T-helper 1 cell treated with Interleukin-12 subunit alpha and Interleukin-12 subunit beta and Interleukin-4 antibody, amounts not matched to agents 30 μg/mL and 1 μg/mL, for 36 hours (primary cell): ENCODE data around the gene IMMP1L.
"Not testable (repeated sequence)": the region's sequence is repeated elsewhere in the genome, so short reads cannot be mapped to it uniquely, and the experiment has no call there.

Experiments used
- H3K27ac Mint-ChIP-seq: one replicate; pipeline ENCODE4 v1.8.0; 2021; ENCODE audit warnings: mild to moderate bottlenecking, mixed read lengths
- H3K27me3 Mint-ChIP-seq: one replicate; pipeline ENCODE4 v1.8.0; 2021; ENCODE audit warnings: low read depth, mixed read lengths
- H3K36me3 Mint-ChIP-seq: one replicate; pipeline ENCODE4 v1.8.0; 2021; ENCODE audit warnings: low read depth, mixed read lengths
- H3K4me1 Mint-ChIP-seq: one replicate; pipeline ENCODE4 v1.8.0; 2021; ENCODE audit warnings: low read depth, mixed read lengths
- H3K4me3 Mint-ChIP-seq: one replicate; pipeline ENCODE4 v1.8.0; 2021; ENCODE audit warnings: mild to moderate bottlenecking, moderate library complexity, mixed read lengths
- H3K9me3 Mint-ChIP-seq: one replicate; pipeline ENCODE4 v1.8.0; 2021; ENCODE audit warnings: mixed read lengths

Gene IMMP1L

GRCh38 chr11:31509429-31510345 is at the start of gene IMMP1L, which contains the start of gene ELP4:
TSS of gene IMMP1L (minus strand) at chr11:31509622. CDS start at chr11:31463276, 46,346 bp downstream.
TSS of gene ELP4 (plus strand) at chr11:31509767. CDS start at chr11:31509785, 18 bp downstream.
- Mint-ChIP-seq H3K27me3 (no peaks in the 10 kb centered on the region), H3K9me3 (no peaks in the 10 kb centered on the region), H3K4me1 (peaks cover 27% of the 10 kb centered on the region), H3K36me3 (peaks cover 2% of the 10 kb centered on the region), H3K27ac (peak within 1 kb of the TSS; percentile 97), H3K4me3 (peak within 1 kb of the TSS; percentile 98)

- H3K36me3 Mint-ChIP-seq: no peaks in the 10 kb centered on the region
- H3K27ac Mint-ChIP-seq: no peak overlapping the region
- no peaks in the 10 kb centered on the region for H3K4me1 Mint-ChIP-seq
- no peaks in the 10 kb centered on the region for H3K9me3 Mint-ChIP-seq
- no peak overlapping the region for H3K4me3 Mint-ChIP-seq
- H3K27me3 Mint-ChIP-seq: no peaks in the 10 kb centered on the region
Observed at GRCh38 chr11:31558001-31558400, 48.6 kb upstream of the IMMP1L start.

- Mint-ChIP-seq H3K27ac (no peak overlapping the region), H3K9me3 (no peaks in the 10 kb centered on the region), H3K4me1 (no peaks in the 10 kb centered on the region), H3K36me3 (no peaks in the 10 kb centered on the region), H3K27me3 (no peaks in the 10 kb centered on the region), H3K4me3 (no peak overlapping the region)
Observed at GRCh38 chr11:31555938-31556337, 46.5 kb upstream of the IMMP1L start.

GRCh38 chr11:31542862-31543261 is 33.4 kb upstream of the IMMP1L start:
- no peaks in the 10 kb centered on the region for H3K4me1 Mint-ChIP-seq
- H3K27ac Mint-ChIP-seq: no peak overlapping the region
- no peaks in the 10 kb centered on the region for H3K27me3 Mint-ChIP-seq
- no peak overlapping the region for H3K4me3 Mint-ChIP-seq
- peaks cover 15% of the 10 kb centered on the region for H3K9me3 Mint-ChIP-seq
- H3K36me3 Mint-ChIP-seq: peaks cover 20% of the 10 kb centered on the region

- Mint-ChIP-seq H3K4me3 (no peak overlapping the region), H3K27ac (no peak overlapping the region), H3K36me3 (no peaks in the 10 kb centered on the region), H3K27me3 (no peaks in the 10 kb centered on the region), H3K4me1 (no peaks in the 10 kb centered on the region), H3K9me3 (peaks cover 4% of the 10 kb centered on the region)
Observed at GRCh38 chr11:31535479-31535878, 26.1 kb upstream of the IMMP1L start.

GRCh38 chr11:31531293-31531692 is 21.9 kb upstream of the IMMP1L start:
- no peaks in the 10 kb centered on the region for H3K4me1 Mint-ChIP-seq
- peaks cover 4% of the 10 kb centered on the region for H3K9me3 Mint-ChIP-seq

GRCh38 chr11:31529701-31530100 is 20.3 kb upstream of the IMMP1L start:
- H3K36me3 Mint-ChIP-seq: no peaks in the 10 kb centered on the region
- no peak overlapping the region for H3K27ac Mint-ChIP-seq
- peaks cover 4% of the 10 kb centered on the region for H3K9me3 Mint-ChIP-seq
- H3K4me1 Mint-ChIP-seq: no peaks in the 10 kb centered on the region
- no peaks in the 10 kb centered on the region for H3K27me3 Mint-ChIP-seq
- H3K4me3 Mint-ChIP-seq: no peak overlapping the region

More at GRCh38 chr11:31531293-31531692, 21.9 kb upstream of the IMMP1L start:
- Mint-ChIP-seq H3K27ac (no peak overlapping the region), H3K4me3 (no peak overlapping the region), H3K36me3 (no peaks in the 10 kb centered on the region), H3K27me3 (no peaks in the 10 kb centered on the region)

GRCh38 chr11:31529189-31529588 is 19.8 kb upstream of the IMMP1L start:
- no peaks in the 10 kb centered on the region for H3K27me3 Mint-ChIP-seq
- H3K9me3 Mint-ChIP-seq: peaks cover 4% of the 10 kb centered on the region
- H3K36me3 Mint-ChIP-seq: no peaks in the 10 kb centered on the region
- no peaks in the 10 kb centered on the region for H3K4me1 Mint-ChIP-seq
- H3K4me3 Mint-ChIP-seq: no peak overlapping the region
- no peak overlapping the region for H3K27ac Mint-ChIP-seq

GRCh38 chr11:31521497-31522150 is 12.2 kb upstream of the IMMP1L start:
- no peaks in the 10 kb centered on the region for H3K36me3 Mint-ChIP-seq
- H3K27me3 Mint-ChIP-seq: no peaks in the 10 kb centered on the region
- no peaks in the 10 kb centered on the region for H3K9me3 Mint-ChIP-seq
- no peaks in the 10 kb centered on the region for H3K4me1 Mint-ChIP-seq
- no peak overlapping the region for H3K4me3 Mint-ChIP-seq
- no peak overlapping the region for H3K27ac Mint-ChIP-seq

- Mint-ChIP-seq H3K27ac (no peak overlapping the region), H3K4me1 (peaks cover 27% of the 10 kb centered on the region), H3K36me3 (no peaks in the 10 kb centered on the region), H3K4me3 (no peak overlapping the region), H3K9me3 (no peaks in the 10 kb centered on the region), H3K27me3 (no peaks in the 10 kb centered on the region)
Observed at GRCh38 chr11:31512117-31512516, 2.7 kb upstream of the IMMP1L start.

- peak overlapping the region; percentile 98 for H3K4me3 Mint-ChIP-seq
- peaks cover 27% of the 10 kb centered on the region for H3K4me1 Mint-ChIP-seq
- H3K9me3 Mint-ChIP-seq: no peaks in the 10 kb centered on the region
- H3K36me3 Mint-ChIP-seq: peaks cover 5% of the 10 kb centered on the region
- no peaks in the 10 kb centered on the region for H3K27me3 Mint-ChIP-seq
- peak overlapping the region; percentile 97 for H3K27ac Mint-ChIP-seq
Observed at GRCh38 chr11:31509051-31509428, 382 bp downstream of the IMMP1L start.

- Mint-ChIP-seq H3K27ac (no peak overlapping the region), H3K4me1 (peaks cover 1% of the 10 kb centered on the region), H3K36me3 (peaks cover 17% of the 10 kb centered on the region), H3K27me3 (no peaks in the 10 kb centered on the region), H3K9me3 (peaks cover 4% of the 10 kb centered on the region), H3K4me3 (no peak overlapping the region)
Observed at GRCh38 chr11:31500560-31500959, 8.9 kb downstream of the IMMP1L start.

GRCh38 chr11:31499576-31500178 is 9.7 kb downstream of the IMMP1L start:
- Mint-ChIP-seq H3K36me3 (peaks cover 25% of the 10 kb centered on the region), H3K27ac (no peak overlapping the region), H3K4me3 (no peak overlapping the region), H3K4me1 (peaks cover 1% of the 10 kb centered on the region), H3K9me3 (peaks cover 12% of the 10 kb centered on the region), H3K27me3 (no peaks in the 10 kb centered on the region)

- not testable (repeated sequence) for H3K4me1 Mint-ChIP-seq, H3K27me3 Mint-ChIP-seq, H3K4me3 Mint-ChIP-seq
- H3K9me3 Mint-ChIP-seq: peaks cover 19% of the 10 kb centered on the region
- H3K36me3 Mint-ChIP-seq: peaks cover 44% of the 10 kb centered on the region
- peak overlapping the region; percentile 28 for H3K27ac Mint-ChIP-seq
Observed at GRCh38 chr11:31493762-31494161, 15.7 kb downstream of the IMMP1L start.
